Activated CD8-positive, alpha-beta T cell treated with anti-CD3 and anti-CD28 coated beads for 36 hours (primary cell): ENCODE measurements around the gene MEI4. TPM values are rescaled to one million over a fixed set of nuclear protein-coding genes. Genes with fewer than 3 reads are reported as not detected.
"Not testable (repeated sequence)": the region's sequence is repeated elsewhere in the genome, so short reads cannot be mapped to it uniquely, and the experiment has no call there.

ENCODE experiments used
- ATAC-seq: fragments of 200-7000 bp; cut with Tn5 transposase; one replicate; pipeline ENCODE4 v1.10.0; 2021; ENCODE audit warnings: mild to moderate bottlenecking, moderate library complexity
- CTCF ChIA-PET: fragments of 350-600 bp; sonication (Branson Sonifier 250); formaldehyde crosslinking; loops from one replicate; lab custom pipeline; 2021; ENCODE audit warnings: antibody characterized with exemption; lab: Charles Lee
- POLR2A ChIA-PET: fragments of 350-600 bp; sonication (Branson Sonifier 250); formaldehyde crosslinking; loops from one replicate; lab custom pipeline; 2021; ENCODE audit warnings: antibody characterized with exemption; lab: Charles Lee
- DNase-seq: peaks from one replicate; pipeline ENCODE4 v3.0.0-alpha.2; 2020
- H3K27ac Mint-ChIP-seq: one replicate; pipeline ENCODE4 v1.8.0; 2021; ENCODE audit warnings: mild to moderate bottlenecking, mixed read lengths
- H3K27me3 Mint-ChIP-seq: one replicate; pipeline ENCODE4 v1.8.0; 2021; ENCODE audit warnings: mixed read lengths
- H3K36me3 Mint-ChIP-seq: one replicate; pipeline ENCODE4 v1.8.0; 2021; ENCODE audit warnings: low read depth, mixed read lengths
- H3K4me1 Mint-ChIP-seq: one replicate; pipeline ENCODE4 v1.8.0; 2021; ENCODE audit warnings: low read depth, mixed read lengths
- H3K4me3 Mint-ChIP-seq: one replicate; pipeline ENCODE4 v1.8.0; 2021; ENCODE audit warnings: mild to moderate bottlenecking, moderate library complexity, mixed read lengths
- H3K9me3 Mint-ChIP-seq: one replicate; pipeline ENCODE4 v1.8.0; 2021; ENCODE audit warnings: mixed read lengths
- CTCF ChIP-seq: fragments of 200-600 bp; IDR thresholded peaks from one replicate; pipeline ENCODE4 v1.8.0; 2022; ENCODE audit warnings: antibody characterized with exemption, mild to moderate bottlenecking
- intact Hi-C: fragments of 100-400 bp; cut with micrococcal nuclease; formaldehyde crosslinking; loops from one replicate; pipeline ENCODE4 v1.10.0; 2022
- total RNA-seq, 2 experiments: library from RNA; stranded (reverse); gene quantifications; one replicate each; pipeline ENCODE4 v1.2.3, GENCODE V29; 2021

MEI4 gene
- total RNA-seq, 2 experiments from 2014 or later = not detected

GRCh38 chr6:77653816-77654215 lies 977 bp downstream of the MEI4 start:
- ChIA-PET POLR2A (no interaction called here), CTCF (no interaction called here)
- Mint-ChIP-seq H3K4me1 (no peaks in the 10 kb centered on the region), H3K9me3 (peaks cover 2% of the 10 kb centered on the region), H3K27ac (no peak overlapping the region), H3K4me3 (no peak overlapping the region), H3K27me3 (peaks cover 14% of the 10 kb centered on the region), H3K36me3 (no peaks in the 10 kb centered on the region)
- intact Hi-C loops = no loop called here
- TF ChIP-seq CTCF = no peak
- DNase-seq (no peak), ATAC-seq (no peak)

GRCh38 chr6:77655035-77655434 lies 2.2 kb downstream of the MEI4 start:
- H3K27ac Mint-ChIP-seq, intact Hi-C loops, CTCF ChIA-PET, POLR2A ChIA-PET, ATAC-seq, H3K4me1 Mint-ChIP-seq, H3K9me3 Mint-ChIP-seq, H3K4me3 Mint-ChIP-seq, DNase-seq, H3K36me3 Mint-ChIP-seq, H3K27me3 Mint-ChIP-seq: not testable (repeated sequence)

GRCh38 chr6:77656999-77657764 lies 4.3 kb downstream of the MEI4 start:
- ChIA-PET CTCF (no interaction called here), POLR2A (no interaction called here)
- H3K27me3 Mint-ChIP-seq = no peaks in the 10 kb centered on the region
- no peaks in the 10 kb centered on the region for H3K36me3 Mint-ChIP-seq
- ATAC-seq (no peak), DNase-seq (no peak)
- H3K4me3 Mint-ChIP-seq = no peak overlapping the region
- TF ChIP-seq CTCF = no peak
- intact Hi-C loops = no loop called here
- no peak overlapping the region for H3K27ac Mint-ChIP-seq
- peaks cover 2% of the 10 kb centered on the region for H3K9me3 Mint-ChIP-seq
- H3K4me1 Mint-ChIP-seq = no peaks in the 10 kb centered on the region

- no peak for DNase-seq
- no peak for TF ChIP-seq CTCF
- H3K27ac Mint-ChIP-seq = no peak overlapping the region
- ATAC-seq = no peak
- no peaks in the 10 kb centered on the region for H3K36me3 Mint-ChIP-seq
- H3K4me3 Mint-ChIP-seq = no peak overlapping the region
- intact Hi-C loops = no loop called here
- no peaks in the 10 kb centered on the region for H3K4me1 Mint-ChIP-seq
- H3K27me3 Mint-ChIP-seq = no peaks in the 10 kb centered on the region
- H3K9me3 Mint-ChIP-seq = peaks cover 1% of the 10 kb centered on the region
- CTCF ChIA-PET = no interaction called here
- POLR2A ChIA-PET = no interaction called here
Observed at GRCh38 chr6:77666340-77666739, 13.5 kb downstream of the MEI4 start.

- Mint-ChIP-seq H3K27ac (no peak overlapping the region), H3K9me3 (peaks cover 2% of the 10 kb centered on the region), H3K4me3 (no peak overlapping the region), H3K36me3 (no peaks in the 10 kb centered on the region), H3K27me3 (no peaks in the 10 kb centered on the region), H3K4me1 (no peaks in the 10 kb centered on the region)
- TF ChIP-seq CTCF = no peak
- no peak for DNase-seq
- no peak for ATAC-seq
- ChIA-PET CTCF (no interaction called here), POLR2A (no interaction called here)
- intact Hi-C loops = no loop called here
Observed at GRCh38 chr6:77666846-77667245, 14.0 kb downstream of the MEI4 start.
